GM21737 (cell line): ENCODE data around the gene DCTN5.
A peak's percentile ranks its signal among the peaks of the same experiment; 100 is the strongest.
"Not testable (repeated sequence)": the region's sequence is repeated elsewhere in the genome, so short reads cannot be mapped to it uniquely, and the experiment has no call there.

Source experiments
- ATAC-seq: cut with Tn5 transposase; IDR thresholded peaks from one replicate; pipeline ENCODE4 v1.9.1; 2021; ENCODE audit warnings: mild to moderate bottlenecking, moderate library complexity; ENCODE audit not compliant: unreplicated experiment

DCTN5 gene

GRCh38 chr16:23640931-23641765 lies at the start of gene DCTN5, which contains the start of gene PALB2:
Gene DCTN5 (plus strand): TSS chr16:23641466. CDS start chr16:23641543, 77 bp downstream.
Gene PALB2 (minus strand): TSS chr16:23641310. CDS start chr16:23641157, 153 bp downstream.
- peak; percentile 94 for ATAC-seq

DNA sequence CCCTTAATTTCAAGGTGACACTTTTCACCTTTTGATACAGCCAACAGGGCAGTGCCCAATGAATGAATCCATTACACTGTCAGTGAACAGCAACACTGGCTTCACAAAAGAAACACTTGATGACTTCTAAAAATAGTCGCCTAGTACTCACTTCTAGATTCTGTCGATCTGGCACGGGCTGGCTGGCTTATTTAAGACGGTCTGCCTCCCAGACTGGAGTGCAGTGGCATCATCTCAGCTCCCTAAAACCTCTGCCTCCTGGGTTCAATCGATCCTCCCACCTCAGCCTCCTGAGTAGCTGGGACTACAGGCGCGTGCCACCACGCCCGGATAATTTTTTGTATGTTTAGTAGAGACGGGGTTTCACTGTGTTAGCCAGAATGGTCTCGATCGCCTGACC lies 47.1 kb upstream of the DCTN5 start:
- ATAC-seq: no peak

DNA sequence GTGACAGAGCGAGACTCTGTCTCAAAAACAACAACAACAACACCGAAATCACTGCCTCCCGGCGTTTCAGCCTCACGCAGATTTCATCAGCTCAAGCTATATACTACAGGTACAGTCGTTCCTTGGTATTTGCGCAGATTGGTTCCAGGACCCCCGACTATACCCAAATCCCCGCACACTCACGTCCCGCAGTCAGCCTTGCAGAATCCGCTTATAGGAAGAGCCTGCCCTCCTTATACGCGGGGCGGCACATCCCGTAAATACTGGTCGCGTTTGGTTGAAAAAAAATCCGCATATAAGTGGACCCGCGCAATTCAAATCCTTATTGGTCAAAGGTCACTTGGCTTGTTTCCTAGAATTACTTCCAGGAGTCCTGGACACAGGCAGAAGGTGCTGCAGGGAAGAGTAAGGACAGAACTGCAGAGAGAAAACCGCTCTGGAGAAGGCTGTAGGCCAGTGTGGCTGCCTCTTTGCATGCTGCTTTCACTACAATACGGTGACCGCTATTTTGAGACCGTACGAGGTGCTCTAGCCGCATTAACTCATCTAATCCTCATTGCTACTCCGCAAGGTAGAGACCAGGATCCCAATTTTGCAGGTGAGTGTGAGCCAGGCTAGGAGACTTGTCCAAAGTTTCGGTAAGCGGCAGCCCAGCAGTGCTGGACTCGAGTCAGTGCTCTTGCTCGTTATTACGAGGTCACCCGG lies 45.9 kb upstream of the DCTN5 start:
- peak; percentile 3 for ATAC-seq

DNA sequence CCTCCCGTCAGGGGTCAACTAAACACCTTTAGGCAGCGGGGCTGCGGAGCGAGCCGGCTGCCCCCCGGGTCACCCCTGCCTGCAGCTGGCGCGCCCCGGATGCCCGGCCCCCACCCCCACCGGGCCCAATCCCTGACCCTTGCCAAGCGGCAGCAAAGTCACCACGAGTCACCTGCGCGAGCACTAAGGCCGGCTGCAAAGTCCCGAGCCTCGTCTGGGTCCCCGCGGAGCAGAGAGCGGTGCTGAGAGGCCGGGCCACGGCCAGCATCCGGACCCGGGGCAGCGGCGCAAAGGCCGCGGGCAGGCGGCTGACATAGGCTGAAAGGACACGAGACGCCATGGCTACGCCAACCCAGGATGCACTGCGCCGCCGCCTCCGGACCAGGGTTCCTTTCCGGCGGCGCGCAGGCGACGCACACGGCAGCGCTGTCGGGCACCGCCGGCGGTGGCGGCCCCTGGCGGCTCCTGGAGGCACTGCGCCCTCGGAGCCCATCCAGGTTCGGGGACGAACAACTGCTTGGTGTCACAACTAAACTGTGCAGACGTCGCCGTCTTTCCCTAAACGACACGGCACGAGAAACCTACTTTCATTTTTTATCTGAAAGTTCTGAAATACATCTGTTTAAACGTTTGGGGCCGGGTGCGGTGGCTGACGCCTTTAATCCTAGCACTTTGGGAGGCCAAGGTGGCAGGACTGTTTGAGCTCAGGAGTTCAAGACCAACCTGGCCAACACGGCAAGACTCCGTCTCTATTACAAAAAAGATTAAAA lies 45.1 kb upstream of the DCTN5 start, which contains the start of gene NDUFAB1:
Gene NDUFAB1 (minus strand): TSS at position 366 of the 770 bp plus-strand sequence. CDS start 26 bp downstream, at position 340.
- peak; percentile 94 for ATAC-seq

DNA sequence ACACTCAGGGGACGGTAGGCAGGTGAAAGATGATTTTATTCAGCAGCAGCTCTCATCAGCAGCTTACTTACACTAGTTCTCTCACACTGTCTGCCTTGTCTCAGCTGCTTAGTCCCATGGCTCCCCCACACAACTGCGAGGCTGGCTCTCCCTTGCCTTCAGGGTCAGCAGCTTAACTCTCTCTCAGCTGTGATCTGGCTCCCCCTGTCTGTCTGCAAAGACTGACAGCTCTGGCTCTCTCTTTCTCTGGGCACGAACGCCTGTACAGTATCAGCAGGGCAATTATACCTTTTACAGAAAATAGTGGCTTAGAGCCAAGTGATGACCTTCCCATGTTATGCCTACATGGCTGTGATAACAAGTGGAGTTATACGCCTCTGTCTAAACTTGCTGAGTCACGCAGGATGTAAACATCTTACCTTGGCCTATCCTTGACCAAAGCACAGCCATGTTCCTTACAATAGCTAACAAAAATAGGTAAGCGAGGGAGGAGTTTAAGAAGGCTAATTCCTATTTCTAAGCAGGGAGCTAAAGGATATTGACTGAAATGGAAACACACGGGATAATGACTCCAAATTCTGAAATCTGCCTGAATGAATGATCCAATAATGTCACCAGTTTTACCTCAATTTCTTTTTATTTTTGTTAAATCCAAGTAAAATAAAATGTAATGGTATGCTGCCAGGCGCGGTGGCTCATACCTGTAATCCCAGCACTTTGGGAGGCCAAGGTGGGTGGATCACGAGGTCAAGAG lies 44.1 kb upstream of the DCTN5 start:
- no peak for ATAC-seq

- no peak for ATAC-seq
These were observed 33.5 kb upstream of the DCTN5 start for GRCh38 chr16:23607726-23608125.

DNA sequence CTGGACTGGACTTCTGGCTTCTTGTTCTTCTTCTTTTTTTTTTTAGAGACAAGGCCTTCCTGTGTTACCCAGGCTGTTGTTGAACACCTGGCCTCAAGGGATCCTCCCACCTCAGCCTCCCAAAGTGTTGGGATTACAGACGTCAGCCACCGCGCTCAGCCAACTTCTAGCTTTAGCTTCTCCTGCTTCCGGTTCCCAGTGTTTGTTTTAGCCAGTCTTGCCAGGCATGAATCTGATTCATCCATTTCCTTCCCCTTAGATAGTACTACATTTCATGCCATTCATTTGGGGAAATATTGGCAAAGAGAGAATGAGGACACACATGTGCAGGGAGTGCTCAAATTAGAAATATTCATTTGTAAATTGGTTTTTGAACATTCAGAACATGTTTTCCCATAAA lies 33.1 kb upstream of the DCTN5 start:
- no peak for ATAC-seq

DNA sequence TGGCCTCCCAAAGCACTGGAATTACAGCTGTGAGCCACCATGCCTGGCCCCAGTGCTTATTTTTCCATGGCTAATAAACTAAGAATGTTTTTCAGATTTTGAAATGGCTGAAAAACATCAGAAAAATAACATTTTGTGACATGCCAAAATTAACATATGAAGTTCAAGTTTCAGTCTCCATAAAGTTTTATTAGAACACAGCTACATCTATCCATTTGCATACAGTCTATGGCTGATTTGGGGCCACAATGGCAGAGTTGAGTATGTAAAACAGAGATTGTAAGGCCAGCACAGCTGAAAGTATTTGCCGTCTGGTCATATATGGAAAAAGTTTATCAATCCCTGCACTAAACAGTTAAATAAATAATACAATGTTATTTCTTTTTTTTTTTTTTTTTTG lies 31.3 kb upstream of the DCTN5 start:
- ATAC-seq: no peak

GRCh38 chr16:23610905-23611304 lies 30.4 kb upstream of the DCTN5 start:
- not testable (repeated sequence) for ATAC-seq

GRCh38 chr16:23611936-23612335 lies 29.3 kb upstream of the DCTN5 start:
- ATAC-seq: no peak

- ATAC-seq: no peak
These were observed 25.5 kb upstream of the DCTN5 start for GRCh38 chr16:23615805-23616204.

GRCh38 chr16:23624092-23624491 lies 17.2 kb upstream of the DCTN5 start:
- no peak for ATAC-seq

GRCh38 chr16:23629516-23629915 lies 11.8 kb upstream of the DCTN5 start:
- no peak for ATAC-seq

- not testable (repeated sequence) for ATAC-seq
These were observed 9.4 kb upstream of the DCTN5 start for GRCh38 chr16:23631874-23632273.

DNA sequence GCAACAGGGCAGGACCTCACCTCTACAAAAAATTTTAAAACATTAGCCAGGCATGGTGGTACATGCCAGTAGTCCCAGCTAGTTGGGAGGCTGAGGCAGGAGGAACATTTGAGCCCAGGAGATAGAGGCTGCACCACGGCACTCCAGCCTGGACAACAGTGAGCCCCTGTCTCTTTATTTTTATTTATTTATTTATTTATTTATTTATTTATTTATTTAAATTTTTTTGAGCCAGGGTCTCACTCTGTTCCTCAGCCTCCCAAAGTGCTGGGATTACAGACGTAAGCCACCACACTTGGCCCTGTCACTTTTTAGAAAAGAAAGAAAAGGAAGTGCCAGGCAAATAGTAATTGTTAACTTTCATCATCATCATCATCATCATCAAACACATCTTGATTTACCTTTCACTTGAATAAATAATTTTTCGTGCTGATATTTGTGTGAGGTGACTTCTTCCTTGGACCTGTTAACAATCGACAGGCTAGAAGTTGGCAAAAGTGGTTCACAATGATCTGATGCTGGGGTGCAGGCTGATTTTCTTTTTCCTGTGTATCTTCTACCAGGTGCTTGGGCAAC lies 6.7 kb upstream of the DCTN5 start:
- ATAC-seq: no peak

DNA sequence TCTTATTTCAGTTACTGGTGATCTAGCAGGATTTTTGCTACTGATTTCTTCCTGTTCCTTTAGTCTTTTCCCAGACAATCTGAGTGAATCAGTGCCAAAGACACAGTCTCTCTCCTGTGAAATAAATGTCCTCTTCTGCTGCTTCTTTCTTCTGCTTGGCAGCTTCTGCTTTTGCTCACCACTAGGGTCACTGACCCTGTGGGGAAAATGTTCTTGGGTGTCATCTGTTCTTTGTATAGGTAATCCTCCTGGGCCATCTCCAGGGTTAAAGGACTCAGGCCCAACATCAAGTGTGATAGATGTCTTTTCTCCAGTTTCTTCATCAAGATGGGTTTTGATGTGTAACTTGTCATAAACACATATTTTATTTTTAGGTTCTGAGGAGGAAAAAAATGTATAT lies 5.3 kb upstream of the DCTN5 start:
- no peak for ATAC-seq

DNA sequence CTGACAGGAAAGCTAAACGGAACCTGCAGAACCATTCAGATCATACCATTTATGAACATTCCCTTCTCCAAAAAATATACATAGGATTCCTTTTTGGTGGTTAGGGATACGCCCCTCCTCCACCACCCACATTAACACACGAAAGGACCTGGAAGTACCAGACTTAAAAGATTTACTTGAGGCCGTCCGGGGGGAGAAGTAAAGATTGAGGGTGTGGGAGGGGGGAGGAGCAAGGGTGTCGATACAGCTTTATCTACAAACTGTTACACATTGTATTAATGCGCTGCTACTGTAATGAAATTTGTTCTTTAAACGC lies 693 bp upstream of the DCTN5 start:
- ATAC-seq: no peak

GRCh38 chr16:23642246-23642774 lies 1.0 kb downstream of the DCTN5 start:
- no peak for ATAC-seq

DNA sequence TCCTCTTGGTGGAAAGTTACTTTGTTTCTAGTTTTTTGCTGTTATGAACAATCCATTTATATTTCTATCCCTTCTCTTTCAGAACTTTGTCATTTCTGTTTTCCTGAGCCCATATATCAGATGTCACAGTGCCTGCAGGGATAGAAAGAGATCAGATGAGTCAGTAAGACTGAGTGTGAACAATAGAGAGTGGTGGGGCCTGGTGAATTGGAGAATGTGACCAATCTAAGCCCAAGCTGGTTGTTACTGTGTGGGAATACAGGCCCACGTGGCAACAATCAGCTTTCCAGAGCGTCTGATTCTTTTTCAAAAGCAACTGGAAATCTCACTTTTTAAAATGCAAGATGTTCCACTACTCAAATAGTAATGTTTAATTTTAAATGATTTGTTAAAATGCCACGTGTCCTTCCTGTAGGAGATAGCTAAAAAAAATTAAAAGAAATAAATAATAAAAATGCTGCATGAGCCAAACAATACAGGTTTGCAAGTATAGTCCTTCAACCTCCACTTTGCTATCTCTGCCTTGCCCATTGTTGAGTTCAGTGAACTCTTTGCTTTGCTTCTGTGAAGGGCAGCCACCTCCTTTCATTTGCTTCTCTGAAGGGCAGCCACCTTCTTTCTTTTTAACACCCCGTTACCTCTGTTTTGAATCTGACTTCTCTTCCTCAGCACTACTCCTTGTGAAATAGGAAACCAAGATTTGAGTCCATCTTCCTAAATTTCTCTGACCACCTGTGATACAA lies 9.6 kb downstream of the DCTN5 start:
- no peak for ATAC-seq
